ENCODE measurements around the gene OARD1.

GRCh38 chr6:41049521-41049920 lies 22.6 kb downstream of the OARD1 start:
- TF ChIP-seq CTCF (IDR thresholded peaks at IDR 0.05) (no peak), EP300 (IDR thresholded peaks at IDR 0.05) (no peak)
